Pancreas (tissue), 10 donors: Measurements from ENCODE around the gene DRGX. TPM values are rescaled to one million over a fixed set of nuclear protein-coding genes. Genes with fewer than 3 reads are reported as not detected.

Source experiments
- ATAC-seq, 4 donors: fragments of 200-7000 bp; cut with Tn5 transposase; one replicate each; pipeline versions ENCODE4 v1.8.0 to v1.9.1; 2020; ENCODE audit warnings: mild to moderate bottlenecking in 4 of 4, moderate library complexity in 4 of 4
- DNase-seq, 6 donors: peaks; one replicate each; pipeline ENCODE4 v3.0.0-alpha.2; 2020
- FAIRE-seq: peaks from 2 replicates; lab custom pipeline; 2012; peaks lifted over from hg19 to GRCh38; lab: Jason Lieb, UNC
- H3K27ac ChIP-seq, 4 donors: fragments of 200-600 bp; sonication (generic); 1 replicate in 3 of 4; 2 replicates in 1 of 4; pipeline versions ENCODE4 v1.5.0 to v1.8.0; 2020
- H3K27me3 ChIP-seq, 4 donors: fragments of 200-600 bp; one replicate each; pipeline ENCODE4 v1.8.0; 2021
- H3K36me3 ChIP-seq, 3 donors: fragments of 200-600 bp; sonication (generic) in 1 of 3; one replicate each; pipeline versions ENCODE4 v1.5.0 to v1.8.0; 2020 to 2021
- H3K4me1 ChIP-seq, 3 donors: fragments of 200-600 bp; one replicate each; pipeline ENCODE4 v1.8.0; 2021
- H3K4me3 ChIP-seq, 4 donors: fragments of 200-600 bp; sonication (generic) in 2 of 4; one replicate each; pipeline versions ENCODE4 v1.5.0 to v1.8.0; 2020 to 2021
- H3K9me3 ChIP-seq, 4 donors: fragments of 200-600 bp; one replicate each; pipeline ENCODE4 v1.8.0; 2021
- WGBS, 2 donors: extraction: QIAGEN DNeasy Blood & Tissue Kit; methylation state at CpG; one replicate each; pipeline ENCODE4 v1.1.7; 2013; 5-methylcytosine and 5-hydroxymethylcytosine counted together
- intact Hi-C, 3 donors: fragments of 100-400 bp; cut with DNase I; formaldehyde crosslinking; loops; one replicate each; pipeline versions ENCODE4 v1.11.1 to v1.14.2; 2022
- polyA plus RNA-seq, 2 donors: library from polyadenylated mRNA; stranded (reverse); fragments of 200-250 nt; gene quantifications; one replicate each; pipeline ENCODE4 v1.2.3, GENCODE V29; 2013
- total RNA-seq, 6 donors: library from RNA; stranded (reverse); fragmentation: NEBNext Ultra II Directional in 4 of 6; extraction: Animal tissue kit (Norgen Biotek cat#: 25700) in 4 of 6; gene quantifications; one replicate each; pipeline versions ENCODE4 v1.2.1 to v1.2.4, GENCODE V29; 2021 to 2023
- TF ChIP-seq, protein P1 (sequence below), 4 donors: fragments of 200-600 bp; sonication (generic) in 3 of 4; IDR thresholded peaks; one replicate each; pipeline versions ENCODE4 v1.5.0 to v1.8.0; 2021; ENCODE audit warnings: antibody characterized with exemption in 4 of 4
- donor health status: healthy with polysubstance abuse.
- donor health status: DM: no; HTN: no; CAD: no; lungs with moderate emphysema.
- donor health status: DM: no; HTN: no; CAD: no.
- donor health status: control.
- donor health status: control.
- donor health status: Bipolar disorder and iron deficiency.
- donor health status: DM: yes; HTN: yes; CAD: no.
- donor health status: DM: no; HTN: no; CAD: no.
- donor health status: DM: no; HTN: no; CAD: no.
- donor health status: DM: yes; HTN: yes; CAD: no.

Gene DRGX
- total and polyA plus RNA-seq, 8 donors = not detected

DNA sequence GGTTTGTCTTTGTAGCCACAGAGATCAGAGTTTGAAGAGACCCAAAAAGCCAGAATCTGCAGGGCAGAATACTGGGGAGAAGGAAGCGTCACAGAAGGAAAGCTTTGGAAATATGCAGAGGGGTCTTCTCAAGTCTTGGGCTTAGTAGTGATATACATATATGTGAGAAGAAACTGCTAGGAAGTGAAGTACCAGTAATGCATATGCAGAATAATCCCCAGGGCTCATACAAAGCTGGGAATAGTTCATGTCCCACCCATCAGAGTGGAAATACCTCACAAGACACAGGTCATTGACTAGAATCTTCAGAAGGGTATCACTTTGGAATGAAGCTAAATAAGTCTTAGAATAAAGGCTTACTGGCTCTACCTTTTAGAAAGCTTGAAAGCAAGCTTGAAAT is 57.3 kb downstream of the DRGX start:
- TF ChIP-seq, protein P1, sequence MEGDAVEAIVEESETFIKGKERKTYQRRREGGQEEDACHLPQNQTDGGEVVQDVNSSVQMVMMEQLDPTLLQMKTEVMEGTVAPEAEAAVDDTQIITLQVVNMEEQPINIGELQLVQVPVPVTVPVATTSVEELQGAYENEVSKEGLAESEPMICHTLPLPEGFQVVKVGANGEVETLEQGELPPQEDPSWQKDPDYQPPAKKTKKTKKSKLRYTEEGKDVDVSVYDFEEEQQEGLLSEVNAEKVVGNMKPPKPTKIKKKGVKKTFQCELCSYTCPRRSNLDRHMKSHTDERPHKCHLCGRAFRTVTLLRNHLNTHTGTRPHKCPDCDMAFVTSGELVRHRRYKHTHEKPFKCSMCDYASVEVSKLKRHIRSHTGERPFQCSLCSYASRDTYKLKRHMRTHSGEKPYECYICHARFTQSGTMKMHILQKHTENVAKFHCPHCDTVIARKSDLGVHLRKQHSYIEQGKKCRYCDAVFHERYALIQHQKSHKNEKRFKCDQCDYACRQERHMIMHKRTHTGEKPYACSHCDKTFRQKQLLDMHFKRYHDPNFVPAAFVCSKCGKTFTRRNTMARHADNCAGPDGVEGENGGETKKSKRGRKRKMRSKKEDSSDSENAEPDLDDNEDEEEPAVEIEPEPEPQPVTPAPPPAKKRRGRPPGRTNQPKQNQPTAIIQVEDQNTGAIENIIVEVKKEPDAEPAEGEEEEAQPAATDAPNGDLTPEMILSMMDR (IDR thresholded peaks at IDR 0.05) = no peak
- 75 to 93% methylated on average over 1 of the region's 1 CpG for WGBS, 2 donors
- intact Hi-C loops = no loop called here

DNA sequence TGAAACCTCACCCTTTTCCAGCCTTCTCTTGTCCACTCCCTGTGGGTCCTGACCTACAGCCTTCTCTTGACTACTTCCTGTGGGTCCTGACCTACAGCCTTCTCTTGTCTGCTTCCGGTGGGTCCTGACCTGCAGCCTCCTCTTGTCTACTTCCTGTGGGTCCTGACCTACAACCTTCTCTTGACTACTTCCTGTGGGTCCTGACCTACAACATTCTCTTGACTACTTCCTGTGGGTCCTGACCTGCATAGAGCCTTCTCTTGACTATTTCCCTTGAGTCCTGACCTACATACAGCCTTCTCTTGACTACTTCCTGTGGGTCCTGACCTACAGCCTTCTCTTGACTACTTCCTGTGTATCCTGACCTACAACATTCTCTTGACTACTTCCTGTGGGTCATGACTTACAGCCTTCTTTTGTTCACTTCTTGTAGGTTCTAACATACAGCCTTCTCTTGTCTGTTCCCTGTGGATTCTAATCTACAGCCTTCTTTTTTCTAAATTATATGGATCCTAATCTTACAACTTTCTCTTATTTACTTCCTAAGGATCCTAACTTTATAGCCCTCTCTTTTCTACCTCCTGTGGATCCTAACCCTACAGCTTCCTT is 60.4 kb downstream of the DRGX start:
- H3K27ac ChIP-seq = no peak overlapping the region
- H3K4me3 ChIP-seq = no peak overlapping the region
- no peaks in the 10 kb centered on the region for H3K9me3 ChIP-seq
- TF ChIP-seq, protein P1 (IDR thresholded peaks at IDR 0.05) = no peak
- no peak for FAIRE-seq
- H3K27me3 ChIP-seq = no peaks in the 10 kb centered on the region
- no peaks in the 10 kb centered on the region for H3K4me1 ChIP-seq
- intact Hi-C loops = no loop called here
- H3K36me3 ChIP-seq = no peaks in the 10 kb centered on the region
- no peak for ATAC-seq
- DNase-seq = no peak
- WGBS, 2 donors = 83 to 86% methylated on average over 1 of the region's 1 CpG

More for the DNA sequence above, 57.3 kb downstream of the DRGX start:
- Histone ChIP-seq H3K27me3 (no peaks in the 10 kb centered on the region), H3K27ac (no peak overlapping the region), H3K9me3 (no peaks in the 10 kb centered on the region), H3K36me3 (no peaks in the 10 kb centered on the region), H3K4me3 (no peak overlapping the region), H3K4me1 (no peaks in the 10 kb centered on the region)
- ATAC-seq (no peak), FAIRE-seq (no peak), DNase-seq (no peak)

DNA sequence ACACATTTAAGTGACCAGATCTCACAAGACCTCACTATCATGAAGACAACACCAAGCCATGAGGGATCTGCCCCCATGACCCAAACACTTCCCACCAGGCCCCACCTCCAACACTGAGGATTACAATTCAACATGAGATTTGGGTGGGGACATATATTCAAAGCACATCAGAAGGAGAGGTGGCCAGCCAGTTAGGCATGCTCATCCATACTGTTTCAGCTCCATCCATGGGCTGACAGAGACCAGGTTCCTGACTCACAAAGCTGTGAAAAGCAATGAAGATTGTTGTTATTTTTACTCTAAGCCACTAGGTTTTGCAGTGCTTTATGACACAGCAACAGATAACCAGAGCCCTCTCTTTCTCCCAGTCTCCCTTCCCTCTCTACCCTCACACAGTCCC is 60.9 kb downstream of the DRGX start:
- no peak for ATAC-seq
- FAIRE-seq = no peak
- intact Hi-C loops = no loop called here

DNA sequence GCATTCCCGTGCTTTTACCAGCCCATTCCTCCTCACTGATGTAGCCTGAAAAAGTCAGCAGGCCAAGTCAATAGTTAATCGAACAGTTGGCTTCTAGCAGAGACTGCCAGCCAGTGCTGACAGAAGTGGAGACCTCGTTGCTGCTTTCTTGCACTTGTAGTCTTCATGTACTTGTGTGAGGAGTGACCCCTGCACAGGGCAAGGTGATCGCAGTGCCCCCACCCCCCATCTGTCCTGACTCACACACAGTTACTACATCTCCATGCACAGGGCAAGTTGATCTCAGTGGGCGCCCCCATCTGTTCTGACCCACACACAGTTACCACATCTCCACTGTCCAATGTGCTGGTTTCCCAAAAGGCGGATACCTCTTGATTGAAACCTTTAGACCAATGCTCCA is 62.7 kb downstream of the DRGX start:
- TF ChIP-seq, protein P1 (IDR thresholded peaks at IDR 0.05) = no peak
- DNase-seq (no peak), FAIRE-seq (no peak), ATAC-seq (no peak)
- H3K4me1 ChIP-seq = no peaks in the 10 kb centered on the region
- intact Hi-C loops = no loop called here
- WGBS, 2 donors = 73 to 80% methylated on average over 6 of the region's 6 CpGs
- H3K36me3 ChIP-seq = no peaks in the 10 kb centered on the region
- H3K9me3 ChIP-seq = no peaks in the 10 kb centered on the region
- H3K27ac ChIP-seq = no peak overlapping the region
- no peaks in the 10 kb centered on the region for H3K27me3 ChIP-seq
- H3K4me3 ChIP-seq = no peak overlapping the region

More for the DNA sequence above, 60.9 kb downstream of the DRGX start:
- H3K4me1 ChIP-seq = no peaks in the 10 kb centered on the region
- H3K4me3 ChIP-seq = no peak overlapping the region
- no peaks in the 10 kb centered on the region for H3K36me3 ChIP-seq
- H3K9me3 ChIP-seq = no peaks in the 10 kb centered on the region
- H3K27ac ChIP-seq = no peak overlapping the region
- TF ChIP-seq, protein P1 (IDR thresholded peaks at IDR 0.05) = no peak
- no peaks in the 10 kb centered on the region for H3K27me3 ChIP-seq
- no peak for DNase-seq

DNA sequence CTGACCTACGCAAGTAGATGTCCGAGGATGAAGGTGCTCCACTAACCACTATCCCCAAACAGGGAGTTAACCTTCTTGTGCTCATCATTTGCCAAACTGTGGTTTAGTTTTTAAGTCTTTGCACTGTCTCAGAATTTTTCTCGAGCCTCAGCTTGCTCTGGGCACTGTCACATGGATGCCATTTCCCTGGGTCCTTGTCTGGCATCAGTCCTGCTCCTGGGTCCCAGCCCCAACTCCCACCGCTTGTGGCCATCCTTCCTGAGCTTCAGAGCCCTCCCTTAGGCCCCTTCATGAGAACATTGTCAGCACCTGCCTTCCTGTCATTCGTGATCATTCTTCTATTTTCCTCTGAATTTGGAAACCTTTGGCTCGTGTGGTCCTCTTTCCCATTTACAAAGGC is 63.1 kb downstream of the DRGX start:
- TF ChIP-seq, protein P1 (IDR thresholded peaks at IDR 0.05) = no peak
- no peaks in the 10 kb centered on the region for H3K36me3 ChIP-seq
- no peak overlapping the region for H3K4me3 ChIP-seq
- H3K27ac ChIP-seq = no peak overlapping the region
- FAIRE-seq (no peak), ATAC-seq (no peak), DNase-seq (no peak)
- WGBS, 2 donors = 81 to 82% methylated on average over 6 of the region's 6 CpGs
- H3K4me1 ChIP-seq = no peaks in the 10 kb centered on the region
- no peaks in the 10 kb centered on the region for H3K27me3 ChIP-seq
- no peaks in the 10 kb centered on the region for H3K9me3 ChIP-seq
- intact Hi-C loops = no loop called here
